LNCaP clone FGC (cell line): ENCODE results near the gene MSANTD4.

Source experiments
- DNase-seq: peaks from one replicate; pipeline ENCODE4 v3.0.0-alpha.2; 2011; ENCODE audit warnings: low read depth
- H3K4me3 ChIP-seq: 2 replicates; pipeline ENCODE4 v1.5.1; 2011; ENCODE audit warnings: mild to moderate bottlenecking, low read depth, low read length, control low read depth
- CTCF ChIP-seq: IDR thresholded peaks from 2 replicates; pipeline ENCODE4 v1.5.1; 2012; ENCODE audit warnings: mild to moderate bottlenecking; ENCODE audit not compliant: control insufficient read depth, insufficient read depth; ENCODE audit errors: extremely low read depth

Gene MSANTD4

GRCh38 chr11:106031202-106031810, 9.3 kb upstream of the MSANTD4 start:
- H3K4me3 ChIP-seq = no peak overlapping the region
- DNase-seq = no peak
- no peak for TF ChIP-seq CTCF

GRCh38 chr11:106030609-106031008, 8.6 kb upstream of the MSANTD4 start:
- H3K4me3 ChIP-seq = no peak overlapping the region
- no peak for TF ChIP-seq CTCF
- no peak for DNase-seq

GRCh38 chr11:106022795-106023275, 795 bp upstream of the MSANTD4 start:
- no peak for TF ChIP-seq CTCF
- DNase-seq = no peak
- peak overlapping the region; percentile 78 for H3K4me3 ChIP-seq

GRCh38 chr11:106021181-106021966, 666 bp downstream of the MSANTD4 start:
- H3K4me3 ChIP-seq = peak overlapping the region; percentile 78
- no peak for TF ChIP-seq CTCF
- no peak for DNase-seq

- H3K4me3 ChIP-seq = no peak overlapping the region
- no peak for DNase-seq
- no peak for TF ChIP-seq CTCF
Measured at GRCh38 chr11:106017093-106017492, 4.9 kb downstream of the MSANTD4 start.

- TF ChIP-seq CTCF = no peak
- no peak for DNase-seq
- no peak overlapping the region for H3K4me3 ChIP-seq
Measured at GRCh38 chr11:106015066-106015465, 7.0 kb downstream of the MSANTD4 start.
